HepG2 (cell line): Measurements from ENCODE around the gene FKBP14. TPM values are rescaled to one million over a fixed set of nuclear protein-coding genes. Genes with fewer than 3 reads are reported as not detected.
A peak's percentile ranks its signal among the peaks of the same experiment; 100 is the strongest.

ENCODE experiments used
- AGO1 ChIP-seq: fragments of 200-400 bp; formaldehyde crosslinking; IDR thresholded peaks from 2 replicates; pipeline ENCODE4 v1.6.1; 2017; ENCODE audit warnings: mild to moderate bottlenecking, low read depth, low read length, moderate library complexity; ENCODE audit not compliant: poor library complexity, severe bottlenecking
- CBX2 ChIP-seq, 2 experiments: fragments of 200-600 bp in 1 of 2; sonication (generic); formaldehyde crosslinking in 1 of 2; IDR thresholded peaks; 2 replicates each; pipeline versions ENCODE4 v1.7.0 to v1.8.1; 2018 to 2022; ENCODE audit warnings: low read depth in 2 of 2, low read length in 1 of 2, mild to moderate bottlenecking in 1 of 2, missing genetic modification reagents in 1 of 2
- CCAR2 ChIP-seq: fragments of 200-400 bp; formaldehyde crosslinking; optimal IDR thresholded peaks from 2 replicates; pipeline ENCODE3; 2018; ENCODE audit warnings: low read depth, mild to moderate bottlenecking, low read length, moderate library complexity
- FOXA1 ChIP-seq, 2 experiments: fragments of 450-650 bp in 1 of 2; sonication (generic) in 1 of 2; formaldehyde crosslinking in 1 of 2; IDR thresholded peaks; 2 replicates each; pipeline versions ENCODE4 v1.4.0 to v1.6.1; 2016 to 2020; ENCODE audit warnings: missing genetic modification reagents in 1 of 2
- HIC2 ChIP-seq: sonication (generic); formaldehyde crosslinking; IDR thresholded peaks from 2 replicates; pipeline ENCODE4 v1.9.0; 2022; ENCODE audit warnings: low read depth, missing genetic modification reagents
- HOXA7 ChIP-seq: sonication (generic); formaldehyde crosslinking; IDR thresholded peaks from 2 replicates; pipeline ENCODE4 v1.8.1; 2022; ENCODE audit warnings: mild to moderate bottlenecking, missing genetic modification reagents, moderate library complexity
- IRF2 ChIP-seq: IDR thresholded peaks from 2 replicates; pipeline ENCODE4 v1.6.1; 2018; ENCODE audit warnings: missing genetic modification reagents, missing compliant biosample characterization
- IRF9 ChIP-seq: sonication (generic); formaldehyde crosslinking; IDR thresholded peaks from 2 replicates; pipeline ENCODE4 v1.8.0; 2022; ENCODE audit warnings: missing genetic modification reagents, mild to moderate bottlenecking, borderline replicate concordance
- MXD4 ChIP-seq: IDR thresholded peaks from 2 replicates; pipeline ENCODE4 v1.6.1; 2016; ENCODE audit warnings: mild to moderate bottlenecking, missing biosample characterization, missing genetic modification reagents
- MYNN ChIP-seq: sonication (generic); formaldehyde crosslinking; IDR thresholded peaks from 2 replicates; pipeline ENCODE4 v1.4.0; 2020; ENCODE audit warnings: mild to moderate bottlenecking, low read depth, missing genetic modification reagents
- NBN ChIP-seq: fragments of 450-650 bp; conservative IDR thresholded peaks from 2 replicates; pipeline ENCODE4 v1.6.1; 2017
- NFYB ChIP-seq: sonication (generic); formaldehyde crosslinking; IDR thresholded peaks from 2 replicates; pipeline ENCODE4 v1.4.0; 2020; ENCODE audit warnings: missing genetic modification reagents
- NPAS2 ChIP-seq: sonication (generic); formaldehyde crosslinking; IDR thresholded peaks from 2 replicates; pipeline ENCODE4 v1.8.0; 2022; ENCODE audit warnings: mild to moderate bottlenecking, missing genetic modification reagents, borderline replicate concordance
- POLR2AphosphoS2 ChIP-seq: IDR thresholded peaks from 2 replicates; pipeline ENCODE4 v1.6.1; 2011; ENCODE audit warnings: low read depth, low read length, improper control_type of control experiment
- PPARG ChIP-seq: conservative IDR thresholded peaks from 2 replicates; pipeline ENCODE4 v1.6.1; 2016; ENCODE audit warnings: missing biosample characterization, missing genetic modification reagents
- REL ChIP-seq: sonication (generic); formaldehyde crosslinking; conservative IDR thresholded peaks from 2 replicates; pipeline ENCODE4 v1.8.0; 2022; ENCODE audit warnings: mild to moderate bottlenecking, missing genetic modification reagents, moderate library complexity
- RXRB ChIP-seq: IDR thresholded peaks from 2 replicates; pipeline ENCODE4 v1.6.1; 2016; ENCODE audit warnings: borderline replicate concordance, missing genetic modification reagents, missing compliant biosample characterization
- SPEN ChIP-seq: sonication (generic); formaldehyde crosslinking; IDR thresholded peaks from 2 replicates; pipeline ENCODE4 v1.5.1; 2020; ENCODE audit warnings: low read depth, mild to moderate bottlenecking, missing genetic modification reagents
- SUZ12 ChIP-seq: fragments of 150-350 bp; IDR thresholded peaks from 2 replicates; pipeline ENCODE4 v1.6.1; 2014; ENCODE audit warnings: low read depth, low read length
- ZFP1 ChIP-seq: IDR thresholded peaks from 2 replicates; pipeline ENCODE4 v1.6.1; 2016
- ZNF136 ChIP-seq: sonication (generic); formaldehyde crosslinking; IDR thresholded peaks from 2 replicates; pipeline ENCODE4 v1.8.1; 2022; ENCODE audit warnings: low read depth, mild to moderate bottlenecking, moderate library complexity, missing genetic modification reagents
- ZNF549 ChIP-seq: sonication (generic); formaldehyde crosslinking; IDR thresholded peaks from 2 replicates; pipeline ENCODE4 v1.5.0; 2020; ENCODE audit warnings: missing genetic modification reagents
- ZNF577 ChIP-seq: sonication (generic); formaldehyde crosslinking; IDR thresholded peaks from 2 replicates; pipeline ENCODE4 v1.4.0; 2020; ENCODE audit warnings: mild to moderate bottlenecking, low read depth, missing genetic modification reagents, borderline replicate concordance
- ZNF724P ChIP-seq: sonication (generic); formaldehyde crosslinking; IDR thresholded peaks from 2 replicates; pipeline ENCODE4 v1.8.0; 2022; ENCODE audit warnings: missing genetic modification reagents, borderline replicate concordance
- polyA plus RNA-seq, 8 experiments: library from polyadenylated mRNA; depleted of rRNA in 3 of 8; stranded (reverse) in 7 of 8; unstranded in 1 of 8; fragments of >200 nt; fragmentation: Illumina TruSeq in 4 of 8; extraction: Trizol in 4 of 8; gene quantifications; 2 replicates each; pipeline versions ENCODE4 v1.2.1 to v1.2.3, GENCODE V29; 2011 to 2016; ENCODE audit warnings: low read depth in 4 of 8, missing spikeins in 1 of 8, mixed read lengths in 1 of 8; ENCODE audit not compliant: insufficient read depth in 1 of 8
- total RNA-seq, 5 experiments: library from RNA; depleted of rRNA; stranded (reverse); fragments of >200 nt; fragmentation: Illumina TruSeq; extraction: Trizol; gene quantifications; 2 replicates each; pipeline ENCODE4 v1.2.3, GENCODE V29; 2016; ENCODE audit warnings: low read depth in 1 of 5
- TF ChIP-seq, protein P1 (sequence below): sonication (generic); formaldehyde crosslinking; IDR thresholded peaks from 2 replicates; pipeline ENCODE4 v1.5.0; 2020; ENCODE audit warnings: missing genetic modification reagents, mild to moderate bottlenecking, borderline replicate concordance

The FKBP14 gene
- total and polyA plus RNA-seq, 2 of the 13 experiments (the other 11 are each of a cell fraction or from before 2014, with no cell fraction given) = 20.0 to 32.3 TPM

DNA sequence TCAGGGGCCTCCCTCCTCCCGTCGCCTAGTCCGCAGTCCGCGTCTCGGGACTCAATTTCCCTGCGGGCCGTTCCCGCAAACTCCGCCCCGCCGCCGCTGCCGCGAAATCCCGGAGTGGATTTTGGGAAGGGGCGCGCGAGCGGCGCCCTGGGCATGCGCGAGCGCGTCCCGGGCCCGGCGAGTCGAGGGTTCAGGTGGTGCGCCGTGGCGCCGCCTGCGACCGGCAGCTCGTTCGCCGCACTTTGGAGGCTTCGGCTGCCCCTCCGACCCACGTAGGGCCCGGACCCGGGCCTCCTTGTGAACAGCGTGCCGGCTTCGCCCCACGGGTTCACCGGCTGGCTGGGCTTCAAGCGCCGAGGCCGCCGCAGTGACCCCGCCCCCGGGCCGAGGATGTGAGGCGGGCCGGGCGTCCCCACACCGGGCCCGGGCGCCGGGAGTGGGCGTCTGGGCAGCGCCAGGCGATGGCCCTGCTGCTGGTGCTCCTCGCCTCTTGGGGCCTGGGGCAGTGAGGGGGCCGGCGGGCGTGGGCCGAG is 1.8 kb upstream of the FKBP14 start, which contains the start of gene PLEKHA8 (continued):
- TF ChIP-seq NFYB (CRISPR knock-in tag) (peak; percentile 41; the same call in 1 of the 2 replicates), AGO1 (no peak), MXD4 (CRISPR knock-in tag) (no peak; the same call in 1 of the 2 replicates), POLR2AphosphoS2 (no peak), NPAS2 (CRISPR knock-in tag) (no peak), HOXA7 (no peak), RXRB (peak; percentile 42; the same call in 1 of the 2 replicates), HIC2 (no peak), PPARG (peak; percentile 49; the same call in 1 of the 2 replicates), SUZ12 (no peak), ZNF136 (CRISPR knock-in tag) (no peak), IRF2 (CRISPR knock-in tag) (peak; percentile 53), FOXA1 (IDR thresholded peaks at IDR 0.05) (no peak), FOXA1 (CRISPR knock-in tag; IDR thresholded peaks at IDR 0.05) (0 out of 2 replicates have a peak, but pooled peaks have one; percentile 2), NBN (no peak), ZFP1 (CRISPR knock-in tag) (no peak), MYNN (CRISPR knock-in tag) (peak; percentile 78; the same call in 1 of the 2 replicates), CBX2 (IDR thresholded peaks at IDR 0.05; ENCODE audit: low read depth, low read length) (no peak), CBX2 (CRISPR knock-in tag; IDR thresholded peaks at IDR 0.05; ENCODE audit: low read depth) (no peak), CCAR2 (peak; percentile 72), REL (no peak), IRF9 (CRISPR knock-in tag) (peak; percentile 69; the same call in 1 of the 2 replicates), ZNF549 (CRISPR knock-in tag) (no peak), ZNF724P (CRISPR knock-in tag) (peak; percentile 67; the same call in 1 of the 2 replicates), ZNF577 (CRISPR knock-in tag) (no peak), SPEN (CRISPR knock-in tag) (peak; percentile 77)
- TF ChIP-seq, protein P1, sequence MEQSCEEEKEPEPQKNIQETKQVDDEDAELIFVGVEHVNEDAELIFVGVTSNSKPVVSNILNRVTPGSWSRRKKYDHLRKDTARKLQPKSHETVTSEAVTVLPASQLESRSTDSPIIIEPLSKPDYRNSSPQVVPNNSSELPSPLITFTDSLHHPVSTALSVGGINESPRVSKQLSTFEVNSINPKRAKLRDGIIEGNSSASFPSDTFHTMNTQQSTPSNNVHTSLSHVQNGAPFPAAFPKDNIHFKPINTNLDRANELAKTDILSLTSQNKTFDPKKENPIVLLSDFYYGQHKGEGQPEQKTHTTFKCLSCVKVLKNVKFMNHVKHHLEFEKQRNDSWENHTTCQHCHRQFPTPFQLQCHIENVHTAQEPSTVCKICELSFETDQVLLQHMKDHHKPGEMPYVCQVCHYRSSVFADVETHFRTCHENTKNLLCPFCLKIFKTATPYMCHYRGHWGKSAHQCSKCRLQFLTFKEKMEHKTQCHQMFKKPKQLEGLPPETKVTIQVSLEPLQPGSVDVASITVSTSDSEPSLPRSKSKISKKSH (CRISPR knock-in tag) = no peak
